HG03064 (cell line): ENCODE data around the gene LIMA1.
"Not testable (repeated sequence)": the region's sequence is repeated elsewhere in the genome, so short reads cannot be mapped to it uniquely, and the experiment has no call there.

ENCODE experiments used
- ATAC-seq: cut with Tn5 transposase; IDR thresholded peaks from one replicate; pipeline ENCODE4 v1.9.1; 2021; ENCODE audit warnings: low read depth; ENCODE audit not compliant: unreplicated experiment

The LIMA1 gene

DNA sequence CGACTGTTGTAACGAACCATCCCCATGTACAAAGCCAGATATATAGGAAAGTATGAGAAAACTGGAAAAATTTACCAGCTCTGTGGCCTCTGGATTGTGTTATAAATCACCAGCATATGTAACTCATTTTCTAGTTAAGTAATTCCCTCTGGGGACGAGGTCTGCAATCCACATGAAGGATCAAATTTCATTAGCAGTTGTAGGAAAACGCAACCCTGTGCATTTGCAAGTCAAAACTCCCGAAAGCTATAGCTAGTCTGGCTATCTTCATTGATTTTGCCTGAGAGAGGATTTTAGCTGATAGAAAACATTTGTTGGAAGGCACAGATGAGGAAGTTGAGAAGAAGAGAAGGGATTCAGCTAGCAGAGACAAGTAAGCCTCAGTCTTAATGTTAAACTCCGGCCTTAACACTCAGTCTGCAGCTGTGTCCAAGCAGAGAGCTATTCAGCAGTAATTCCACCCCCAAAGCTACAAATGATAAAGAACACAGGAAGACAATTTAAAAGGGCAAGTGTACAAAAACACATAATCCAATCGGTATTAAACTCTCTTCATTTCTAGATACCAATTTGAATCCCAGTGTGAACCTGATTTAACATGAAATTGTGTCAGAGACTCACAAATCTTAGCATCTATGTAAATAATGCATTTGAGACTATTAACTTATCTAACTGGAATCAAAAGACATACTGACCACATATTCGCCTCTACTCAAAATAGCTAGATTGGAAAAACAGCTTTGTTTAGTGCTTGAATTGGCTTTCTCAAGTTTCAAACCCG, 61.9 kb downstream of the LIMA1 start:
- ATAC-seq, result no peak

GRCh38 chr12:50220363-50220995, 62.8 kb downstream of the LIMA1 start:
- ATAC-seq, result no peak

DNA sequence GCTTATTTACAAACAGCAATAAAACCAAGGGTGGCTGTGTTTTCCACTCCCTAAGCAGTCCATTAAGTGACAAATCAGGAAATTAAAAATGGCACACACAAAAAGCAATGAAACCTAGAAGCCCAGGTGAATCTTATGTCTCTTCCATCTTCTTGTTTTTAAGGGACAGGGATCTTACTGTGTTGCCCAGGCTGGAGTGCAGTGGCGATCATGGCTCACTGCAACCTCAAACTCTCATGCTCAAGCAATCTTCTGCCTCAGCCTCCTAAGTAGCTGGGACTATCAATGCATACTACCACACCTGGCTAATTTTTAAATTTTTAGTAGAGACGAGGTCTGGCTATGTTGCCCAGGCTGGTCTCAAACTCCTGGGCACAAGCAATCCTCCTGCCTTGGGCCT, 63.8 kb downstream of the LIMA1 start:
- ATAC-seq, result no peak

- not testable (repeated sequence) for ATAC-seq
These were observed 64.3 kb downstream of the LIMA1 start for GRCh38 chr12:50219001-50219400.

GRCh38 chr12:50218386-50218785, 64.9 kb downstream of the LIMA1 start:
- no peak for ATAC-seq

DNA sequence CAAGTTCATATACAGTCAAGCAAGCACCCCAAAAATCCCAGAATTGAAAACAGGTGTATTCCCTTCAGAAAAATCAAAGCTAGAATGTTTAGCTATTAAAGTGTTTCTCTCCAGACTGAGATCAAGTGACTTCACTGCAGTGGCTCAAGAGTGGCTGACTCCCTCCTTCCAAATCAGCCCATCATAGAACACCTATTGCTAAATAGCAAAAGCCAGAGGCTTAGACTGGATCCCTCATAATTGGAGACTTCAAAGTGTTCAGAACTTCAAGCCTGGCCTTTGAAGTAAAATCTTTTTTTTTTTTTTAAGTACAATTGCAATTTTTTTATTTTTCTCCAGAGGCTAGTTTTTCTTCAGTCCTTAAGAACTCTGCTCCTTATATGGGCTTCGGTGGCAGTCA, 66.1 kb downstream of the LIMA1 start:
- no peak for ATAC-seq

DNA sequence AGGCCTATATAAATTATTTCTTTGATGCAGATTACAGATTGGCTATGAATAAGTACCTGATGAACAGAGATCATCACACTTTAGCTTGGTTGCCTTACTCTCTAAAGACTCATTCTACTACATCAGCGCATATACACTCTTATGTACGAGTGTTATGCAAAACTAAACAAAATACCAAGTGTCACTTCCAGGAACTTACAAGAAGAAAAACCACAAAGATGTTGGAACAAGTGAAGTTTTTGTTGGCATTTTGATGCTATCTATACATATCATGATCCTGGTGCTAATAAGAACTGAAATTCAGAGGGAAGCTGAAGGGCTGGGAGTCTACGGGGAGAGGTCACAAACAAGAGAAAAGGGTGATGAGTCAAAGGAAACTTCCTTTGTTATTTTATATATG, 68.3 kb downstream of the LIMA1 start:
- no peak for ATAC-seq

GRCh38 chr12:50214018-50214417, 69.3 kb downstream of the LIMA1 start:
- ATAC-seq, result no peak

GRCh38 chr12:50213439-50213838, 69.9 kb downstream of the LIMA1 start:
- ATAC-seq, result no peak

DNA sequence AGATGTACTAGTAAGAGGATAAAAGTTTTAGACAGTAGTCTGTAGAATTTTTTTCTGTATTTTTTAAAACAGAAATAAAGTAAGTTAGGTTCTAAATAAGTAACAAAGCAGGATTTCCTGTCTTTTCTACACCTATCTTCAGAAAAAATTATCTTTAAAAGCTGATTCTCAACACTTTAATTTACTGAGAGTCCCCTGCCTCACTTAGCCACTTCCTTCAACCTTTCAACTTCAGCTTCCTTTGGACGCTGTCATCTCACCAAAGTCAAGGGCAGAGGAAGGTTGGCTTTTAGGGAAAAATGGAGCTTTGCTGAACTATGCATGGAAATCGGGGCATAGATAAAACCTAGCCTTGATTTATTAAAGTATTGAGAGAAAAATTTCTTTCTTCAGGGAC, 71.3 kb downstream of the LIMA1 start:
- no peak for ATAC-seq

DNA sequence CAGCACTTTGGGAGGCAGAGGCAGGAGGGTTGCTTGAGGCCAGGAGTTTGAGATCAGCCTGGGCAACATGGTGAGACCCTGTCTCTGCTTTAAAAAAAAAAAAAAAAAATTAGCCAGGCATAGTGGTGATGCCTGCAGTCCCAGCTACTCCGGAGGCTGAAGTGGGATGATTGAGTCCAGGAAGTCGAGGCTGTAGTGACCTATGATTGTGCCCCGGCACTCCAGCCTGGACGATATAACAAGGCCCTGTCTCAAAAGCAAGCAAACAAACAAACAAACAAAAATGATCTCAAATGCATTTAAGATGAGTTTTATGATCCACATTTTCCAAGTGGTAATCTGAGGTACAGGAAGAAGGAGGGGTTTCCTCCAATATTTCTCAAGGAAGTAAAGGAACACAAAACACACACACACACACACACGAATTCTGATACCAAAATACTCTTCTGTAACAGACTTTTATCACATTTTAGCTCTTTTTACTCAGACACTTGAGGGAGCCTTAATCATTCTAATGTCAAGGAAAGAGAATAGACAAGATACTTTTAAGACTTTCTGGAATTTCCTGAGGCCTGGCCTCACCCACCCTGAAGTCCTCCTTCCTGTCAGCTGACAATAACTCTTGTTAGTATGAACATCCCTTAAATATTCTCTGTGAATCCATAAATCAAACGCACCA, 71.8 kb downstream of the LIMA1 start:
- no peak for ATAC-seq

GRCh38 chr12:50207424-50207823, 75.9 kb downstream of the LIMA1 start:
- ATAC-seq, result no peak

DNA sequence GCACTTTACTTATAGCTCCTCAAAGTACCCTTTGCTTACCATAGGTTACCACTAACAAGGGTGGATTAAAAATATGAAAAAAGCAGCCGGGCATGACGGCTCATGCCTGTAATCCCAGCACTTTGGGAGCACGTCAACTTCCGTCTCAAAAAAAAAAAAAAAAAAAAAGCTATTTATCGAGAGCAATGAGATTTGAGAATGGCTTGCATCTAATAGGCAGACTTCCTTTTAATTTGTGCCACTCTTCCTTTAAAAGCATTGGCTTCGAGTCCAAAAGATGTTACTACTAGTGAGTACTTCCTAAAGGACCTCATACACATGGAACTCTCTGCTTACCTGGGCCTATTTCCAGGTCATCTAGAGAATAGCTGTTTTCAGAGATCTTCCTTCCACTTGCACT, 77.7 kb downstream of the LIMA1 start:
- ATAC-seq, result no peak

DNA sequence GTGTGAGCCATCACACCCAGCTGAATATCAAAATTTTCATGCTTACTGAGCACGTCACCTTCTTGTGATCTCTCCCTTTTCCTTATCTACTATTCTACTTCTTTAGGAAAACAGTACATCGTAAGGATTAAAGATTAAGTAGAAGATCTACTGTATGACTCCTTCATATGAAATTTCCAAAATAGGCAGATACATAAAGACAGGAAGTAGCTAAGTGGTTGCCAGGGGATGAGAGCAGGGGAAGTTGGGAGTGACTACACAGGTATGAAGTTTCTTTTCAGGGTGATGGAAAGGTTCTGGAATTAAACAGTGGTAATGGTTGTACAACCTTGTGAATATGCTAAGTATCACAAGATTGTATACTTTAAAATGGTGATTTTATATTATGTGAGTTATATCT, 79.6 kb downstream of the LIMA1 start:
- ATAC-seq, result no peak

DNA sequence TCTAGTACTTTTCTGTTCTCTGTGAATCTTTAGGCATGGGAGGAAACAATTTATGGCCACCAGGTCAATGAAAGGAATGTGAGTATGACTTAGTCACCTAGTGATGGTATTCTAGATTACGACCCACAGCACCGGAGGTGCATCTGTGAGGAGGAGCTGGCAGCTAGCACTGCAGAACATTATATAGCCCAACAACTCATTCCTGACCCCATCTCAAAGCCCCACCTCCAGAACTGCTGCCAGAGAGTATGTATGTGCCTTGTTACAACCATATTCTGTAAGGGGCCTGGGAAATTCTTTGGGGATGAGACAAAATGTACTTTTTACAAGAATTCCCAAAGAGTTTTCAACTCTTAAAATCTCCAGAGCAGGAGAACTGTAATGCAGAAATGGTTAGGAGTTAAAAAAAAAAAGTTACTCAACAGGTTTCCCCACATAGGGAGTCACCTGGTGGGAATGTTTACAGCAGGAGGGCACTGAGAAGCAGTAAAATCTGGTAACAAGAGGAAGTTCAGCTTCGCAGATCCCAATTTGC, 81.3 kb downstream of the LIMA1 start:
- ATAC-seq, result no peak

GRCh38 chr12:50200552-50201273, 82.6 kb downstream of the LIMA1 start:
- no peak for ATAC-seq

- ATAC-seq, result no peak
These were observed 84.5 kb downstream of the LIMA1 start for GRCh38 chr12:50198829-50199228.

GRCh38 chr12:50197297-50197727, 86.0 kb downstream of the LIMA1 start:
- ATAC-seq, result no peak

DNA sequence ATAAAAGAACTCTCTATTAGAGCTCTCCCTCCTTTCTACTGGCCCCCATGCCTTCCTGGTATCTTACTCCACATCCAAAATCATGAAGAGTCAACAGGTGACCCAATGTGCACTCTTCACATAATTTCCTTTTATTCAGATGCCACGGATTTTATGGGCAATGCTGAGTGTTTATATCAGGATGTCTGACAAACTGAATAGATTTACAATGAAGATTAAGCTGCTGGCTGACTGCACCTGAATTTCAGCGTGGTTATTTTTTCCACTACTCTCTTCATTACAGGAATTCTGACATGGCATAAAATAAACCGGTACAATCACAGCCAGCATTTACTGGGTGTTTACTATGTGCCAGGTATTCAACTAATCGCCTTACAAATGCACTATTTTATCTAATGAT, 86.8 kb downstream of the LIMA1 start:
- no peak for ATAC-seq

DNA sequence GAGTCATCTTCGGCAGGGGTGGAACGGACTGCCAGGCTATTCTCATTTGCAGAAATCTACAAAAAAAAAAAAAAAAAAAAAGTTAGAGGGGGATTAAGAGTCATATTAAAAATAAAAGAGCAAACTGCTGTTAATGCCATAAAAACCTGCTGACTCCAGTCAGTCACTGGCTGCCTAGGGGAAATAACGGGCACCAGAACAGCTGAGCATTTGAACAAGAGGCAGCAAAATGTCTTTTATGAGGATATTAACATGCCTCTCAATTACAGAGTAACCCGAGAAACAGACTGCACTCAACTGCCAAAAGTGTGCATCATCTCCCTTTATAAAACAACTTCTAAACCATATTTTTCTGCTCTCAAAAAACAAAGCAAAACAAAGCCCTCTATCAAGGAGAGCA, 87.5 kb downstream of the LIMA1 start:
- ATAC-seq, result no peak

DNA sequence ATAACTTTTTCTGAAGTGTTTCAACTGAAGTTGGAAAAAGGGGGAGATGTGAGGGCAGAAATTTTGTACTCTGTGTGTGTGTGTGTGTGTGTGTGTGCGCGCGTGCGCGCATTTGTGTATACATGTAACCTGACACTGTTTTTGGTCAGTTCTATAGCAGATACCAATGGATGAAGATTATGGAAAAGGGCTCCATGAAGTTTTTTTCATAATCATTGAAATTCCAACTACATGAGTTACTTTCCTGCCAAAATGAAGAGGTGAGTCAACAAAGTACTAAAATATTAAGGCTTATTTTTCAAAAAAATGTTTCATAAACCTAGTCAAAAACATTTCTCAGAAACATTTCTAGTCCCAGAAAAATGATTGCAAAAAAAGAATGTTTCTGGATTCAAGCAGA, 90.4 kb downstream of the LIMA1 start:
- ATAC-seq, result no peak
